ENCODE results near the gene TIMM50.
A peak's percentile ranks its signal among the peaks of the same experiment; 100 is the strongest.
"Not testable (repeated sequence)": the region's sequence is repeated elsewhere in the genome, so short reads cannot be mapped to it uniquely, and the experiment has no call there.

The TIMM50 gene

GRCh38 chr19:39480337-39481228 lies at the start of gene TIMM50:
TSS of gene TIMM50 (plus strand) at chr19:39480838. CDS start at chr19:39480854, 16 bp downstream.
- DNase-seq: peak; percentile 99 to 100

DNA sequence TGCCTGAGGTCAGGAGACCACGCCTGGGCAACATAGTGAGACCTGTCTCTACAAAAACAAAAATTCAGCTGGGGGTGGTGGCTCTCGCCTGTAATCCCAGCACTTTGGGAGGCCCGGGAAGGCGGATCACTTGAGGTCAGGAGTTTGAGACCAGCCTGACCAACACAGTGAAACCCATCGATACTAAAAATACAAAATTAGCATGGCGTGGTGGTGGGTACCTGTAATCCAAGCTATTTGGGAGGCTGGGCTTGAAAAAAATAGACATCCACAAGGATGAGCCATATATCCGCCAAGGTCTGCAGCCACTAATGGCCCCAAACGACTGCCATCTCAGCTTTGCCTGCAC lies 48.0 kb upstream of the TIMM50 start:
- DNase-seq: no peak

GRCh38 chr19:39433480-39434079 lies 47.1 kb upstream of the TIMM50 start:
- DNase-seq: no peak

DNA sequence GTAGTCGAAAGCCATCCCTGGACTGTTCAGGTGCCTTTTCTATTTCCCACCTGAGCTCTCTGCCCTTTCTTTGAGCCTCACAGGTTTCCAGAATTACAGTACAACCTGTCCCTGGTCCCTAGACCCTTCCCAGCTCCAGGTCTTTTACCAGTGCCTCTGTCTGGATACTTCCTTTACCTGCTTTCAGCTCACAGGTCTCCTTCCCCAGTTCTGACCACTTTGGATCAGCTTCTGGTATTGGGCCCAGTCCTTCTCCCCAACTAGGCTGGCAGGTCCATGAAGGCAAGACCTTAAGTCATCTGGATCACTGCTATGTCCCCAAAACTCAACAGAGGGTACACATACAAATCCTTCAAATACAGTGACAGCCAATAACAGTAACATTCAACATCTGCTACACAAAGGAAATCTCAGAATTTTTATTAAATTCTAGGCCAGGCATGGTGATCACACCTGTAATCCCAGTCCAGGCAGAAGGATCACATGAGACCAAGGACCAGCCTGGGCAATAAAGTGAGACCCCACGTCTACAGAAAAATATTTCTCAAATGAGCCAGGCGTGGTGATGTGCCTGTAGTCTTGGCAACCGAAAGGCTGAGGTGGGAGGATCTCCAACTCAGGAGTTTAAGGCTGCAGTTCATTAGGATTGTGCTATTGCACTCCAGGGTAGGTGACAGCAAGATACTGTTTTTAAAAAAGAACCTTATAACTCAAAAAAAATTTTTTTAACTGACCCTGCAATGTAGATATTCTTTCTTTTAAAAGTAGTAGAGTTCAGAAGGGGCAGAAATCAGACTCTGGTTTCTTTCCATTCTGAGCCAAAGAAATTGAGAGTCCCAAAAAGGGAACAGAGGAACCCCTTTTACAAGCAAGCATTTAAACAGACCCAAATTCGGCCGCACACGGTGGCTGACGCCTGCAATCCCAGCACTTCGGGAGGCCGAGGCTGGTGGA lies 46.2 kb upstream of the TIMM50 start:
- no peak for DNase-seq

GRCh38 chr19:39435499-39436349 lies 44.9 kb upstream of the TIMM50 start, which contains the start of gene RPS16:
TSS of gene RPS16 (minus strand) at chr19:39435949. CDS start at chr19:39435895, 54 bp downstream.
- DNase-seq: peak; percentile 100

DNA sequence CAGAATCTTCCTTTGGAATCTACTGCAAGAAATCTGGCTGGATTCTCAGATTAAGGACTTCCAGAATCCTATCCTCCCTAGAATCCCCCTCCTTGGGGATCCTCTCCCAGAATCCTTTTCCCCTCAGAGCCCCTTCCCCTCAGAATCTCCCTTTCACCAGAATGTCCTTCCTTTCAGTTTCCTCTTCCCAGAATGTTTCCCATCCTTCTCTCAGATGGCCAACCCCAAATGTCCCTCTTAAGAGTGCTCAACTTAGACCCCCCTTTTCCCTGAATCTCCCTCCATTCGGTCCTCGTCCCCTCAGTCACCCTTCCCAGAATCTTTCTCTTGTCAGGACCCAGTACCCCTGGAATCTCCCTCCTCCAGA lies 44.3 kb upstream of the TIMM50 start:
- DNase-seq: no peak

DNA sequence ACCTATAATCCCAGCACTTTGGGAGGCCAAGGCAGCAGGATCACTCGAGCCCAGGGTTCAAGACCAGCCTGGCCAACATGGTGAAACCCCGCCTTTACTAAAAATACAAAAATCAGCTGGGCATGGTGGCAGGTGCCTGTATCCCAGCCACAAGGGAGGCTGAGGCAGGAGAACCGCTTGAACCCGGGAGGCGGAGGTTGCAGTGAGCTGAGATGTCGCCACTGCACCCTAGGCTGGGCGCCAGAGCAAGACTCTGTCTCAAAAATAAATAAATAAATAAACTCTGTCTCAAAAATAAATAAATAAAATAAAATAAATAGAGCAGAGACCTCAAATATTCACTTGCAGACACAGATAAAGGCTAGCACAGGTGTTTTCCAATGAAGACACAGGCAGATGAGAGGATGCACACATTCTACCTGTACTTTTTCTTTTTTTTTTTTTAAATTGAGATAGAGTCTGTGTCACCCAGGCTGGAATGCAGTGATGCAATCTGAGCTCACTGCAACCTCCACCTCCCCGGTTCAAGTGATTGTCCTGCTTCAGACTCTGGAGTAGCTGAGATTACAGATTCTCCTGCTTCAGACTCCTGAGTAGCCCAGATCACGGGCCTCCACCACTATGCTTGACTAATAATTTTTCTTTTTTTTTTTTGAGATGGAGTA lies 42.2 kb upstream of the TIMM50 start:
- DNase-seq: no peak

GRCh38 chr19:39444598-39445195 lies 35.9 kb upstream of the TIMM50 start:
- no peak for DNase-seq

DNA sequence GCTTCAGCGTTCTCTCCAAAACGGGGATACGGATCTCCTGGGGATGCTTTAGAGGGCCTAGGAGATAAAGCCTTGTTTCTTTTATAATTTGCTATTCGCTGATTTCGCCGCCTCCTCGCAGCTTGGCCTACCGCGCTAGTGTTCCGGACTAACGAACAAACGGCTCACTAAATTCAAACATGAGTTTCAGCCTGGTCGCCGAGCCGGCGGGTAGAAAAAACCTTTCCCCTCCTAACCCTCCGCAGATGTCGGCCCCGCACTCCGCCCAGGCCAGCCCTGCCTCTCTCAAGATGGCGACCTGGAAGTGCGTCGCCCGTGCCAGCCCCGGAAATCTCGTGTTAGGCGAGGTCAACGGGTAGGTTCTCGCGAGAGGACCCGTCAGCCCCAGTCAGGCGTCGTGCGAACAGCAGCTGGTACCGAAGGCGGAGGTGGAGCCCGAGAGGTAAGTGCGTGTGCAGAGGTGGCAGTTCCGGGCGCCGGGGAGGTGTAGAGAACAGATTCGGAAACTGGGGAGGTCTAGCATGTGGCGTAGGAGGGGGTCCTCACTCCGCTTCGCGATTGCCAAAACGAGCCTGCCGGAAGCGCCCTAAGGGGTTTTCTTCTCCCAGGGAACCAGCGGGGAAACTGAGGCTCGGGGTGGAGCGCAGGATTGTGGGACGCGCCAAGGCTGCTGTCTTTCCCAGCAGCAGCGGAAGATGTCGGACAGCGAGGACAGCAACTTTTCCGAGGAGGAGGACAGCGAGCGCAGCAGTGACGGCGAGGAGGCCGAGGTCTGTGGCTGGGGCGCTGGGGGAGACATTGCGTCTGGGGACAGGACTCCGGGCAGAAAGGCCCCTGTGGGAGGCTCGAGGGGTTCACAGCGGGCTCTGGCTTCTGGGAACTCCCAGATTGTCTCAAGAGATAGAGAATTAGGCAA lies 35.2 kb upstream of the TIMM50 start, which contains the start of gene SUPT5H:
SUPT5H (plus strand) TSS at position 387 of the 916 bp plus-strand sequence; CDS start at position 696, 309 bp downstream.
- peak; percentile 96 to 97 for DNase-seq

- no peak for DNase-seq
Measured at GRCh38 chr19:39446365-39447084, 34.1 kb upstream of the TIMM50 start.

- DNase-seq: peak in 1 of 2 donors; percentile 50
Measured at GRCh38 chr19:39448271-39448670, 32.4 kb upstream of the TIMM50 start.

- DNase-seq: no peak
Measured at GRCh38 chr19:39449116-39449797, 31.4 kb upstream of the TIMM50 start.

- not testable (repeated sequence) for DNase-seq
Measured at GRCh38 chr19:39451257-39451656, 29.4 kb upstream of the TIMM50 start.

DNA sequence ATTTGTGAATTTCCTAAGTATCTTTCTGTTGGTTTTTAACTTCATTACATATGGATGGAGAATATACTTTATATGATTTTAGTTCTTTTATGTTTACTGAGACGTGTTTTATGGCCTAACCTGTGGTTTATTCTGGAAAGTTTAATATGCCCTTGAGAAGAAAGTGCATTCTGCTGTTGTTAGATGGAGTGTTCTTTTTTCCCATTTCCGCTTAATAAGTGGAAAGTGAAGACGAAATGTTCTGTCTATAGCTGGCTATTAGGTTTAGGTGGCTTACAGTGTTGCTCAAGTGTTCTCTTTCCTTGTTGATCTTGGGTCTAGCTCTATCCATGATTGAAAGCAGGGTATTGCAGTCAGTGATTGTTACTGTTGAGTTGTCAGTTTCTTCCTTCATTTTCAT lies 17.2 kb upstream of the TIMM50 start:
- no peak for DNase-seq

GRCh38 chr19:39465956-39466747 lies 14.5 kb upstream of the TIMM50 start:
- DNase-seq: no peak

- DNase-seq: no peak
Measured at GRCh38 chr19:39467941-39468340, 12.7 kb upstream of the TIMM50 start.

GRCh38 chr19:39469036-39469435 lies 11.6 kb upstream of the TIMM50 start:
- DNase-seq: no peak

- no peak for DNase-seq
Measured at GRCh38 chr19:39469567-39469966, 11.1 kb upstream of the TIMM50 start.

Data from stimulated activated CD4-positive, alpha-beta T cell treated with anti-CD3 and anti-CD28 coated beads, Interleukin-2, amount 100 ng/mL, for 24 hours (primary cell).